ENCODE measurements around the gene NBDY. TPM values are rescaled to one million over a fixed set of nuclear protein-coding genes. Genes with fewer than 3 reads are reported as not detected.
"Not testable (repeated sequence)": the region's sequence is repeated elsewhere in the genome, so short reads cannot be mapped to it uniquely, and the experiment has no call there.

NBDY gene
- total RNA-seq, 2 donors from 2014 or later = 26.2 to 28.8 TPM

DNA sequence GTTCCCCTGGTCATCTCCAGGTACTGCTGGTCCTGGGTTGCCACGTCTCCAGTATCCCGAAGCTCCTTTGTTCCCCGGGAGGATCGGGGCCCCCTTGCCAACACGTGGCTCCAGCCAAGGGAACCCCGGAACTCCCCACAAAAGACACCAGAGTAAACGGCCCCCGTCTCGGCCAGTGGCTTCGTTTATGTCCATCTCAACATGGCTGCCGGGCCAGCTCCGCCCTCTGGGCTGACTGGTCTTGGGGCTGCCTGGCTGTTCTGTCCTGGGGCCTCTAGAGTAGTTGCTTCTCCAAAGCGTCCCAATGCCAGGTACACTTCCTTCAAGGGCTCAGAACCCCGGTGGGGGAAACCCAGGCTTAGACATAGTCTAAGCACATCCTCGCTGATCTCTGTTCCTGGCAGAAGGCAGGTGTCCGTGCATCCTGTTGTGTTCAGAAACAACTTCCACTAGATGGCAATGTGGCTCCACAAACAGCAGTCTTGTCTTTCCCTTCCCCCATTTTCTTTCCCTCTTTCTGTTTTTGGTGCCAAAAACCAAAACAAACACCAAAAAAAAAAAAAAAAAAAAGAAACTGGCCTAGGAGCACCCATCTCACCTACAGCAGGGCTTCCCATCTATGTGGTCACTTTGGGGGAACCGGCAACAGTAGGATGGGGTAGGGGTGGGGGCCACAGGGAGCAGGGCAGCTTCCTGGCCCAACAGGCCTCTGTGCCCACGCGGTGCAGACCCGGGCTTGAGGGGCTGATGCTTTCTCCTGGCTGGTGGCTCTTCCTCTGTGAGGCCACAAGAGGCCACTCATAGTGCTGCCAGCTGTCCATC lies 35.3 kb downstream of the NBDY start:
- intact Hi-C loops (cut with DNase I) = no loop called here
- WGBS = 52% methylated on average over 17 of the region's 20 CpGs
- TF ChIP-seq, protein P1, sequence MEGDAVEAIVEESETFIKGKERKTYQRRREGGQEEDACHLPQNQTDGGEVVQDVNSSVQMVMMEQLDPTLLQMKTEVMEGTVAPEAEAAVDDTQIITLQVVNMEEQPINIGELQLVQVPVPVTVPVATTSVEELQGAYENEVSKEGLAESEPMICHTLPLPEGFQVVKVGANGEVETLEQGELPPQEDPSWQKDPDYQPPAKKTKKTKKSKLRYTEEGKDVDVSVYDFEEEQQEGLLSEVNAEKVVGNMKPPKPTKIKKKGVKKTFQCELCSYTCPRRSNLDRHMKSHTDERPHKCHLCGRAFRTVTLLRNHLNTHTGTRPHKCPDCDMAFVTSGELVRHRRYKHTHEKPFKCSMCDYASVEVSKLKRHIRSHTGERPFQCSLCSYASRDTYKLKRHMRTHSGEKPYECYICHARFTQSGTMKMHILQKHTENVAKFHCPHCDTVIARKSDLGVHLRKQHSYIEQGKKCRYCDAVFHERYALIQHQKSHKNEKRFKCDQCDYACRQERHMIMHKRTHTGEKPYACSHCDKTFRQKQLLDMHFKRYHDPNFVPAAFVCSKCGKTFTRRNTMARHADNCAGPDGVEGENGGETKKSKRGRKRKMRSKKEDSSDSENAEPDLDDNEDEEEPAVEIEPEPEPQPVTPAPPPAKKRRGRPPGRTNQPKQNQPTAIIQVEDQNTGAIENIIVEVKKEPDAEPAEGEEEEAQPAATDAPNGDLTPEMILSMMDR (IDR thresholded peaks at IDR 0.05) = peak in 3 of 4 experiments; percentile 38 to 60 (median 43)
- TF ChIP-seq POLR2AphosphoS5 (IDR thresholded peaks at IDR 0.05) = peak; percentile 34
- no peak for TF ChIP-seq POLR2A (IDR thresholded peaks at IDR 0.05)
- Histone ChIP-seq H3K36me3 (no peaks in the 10 kb centered on the region), H3K27me3 (replicated peaks; ENCODE audit: insufficient read depth) (no peaks in the 10 kb centered on the region), H3K4me1 (replicated peaks) (no peaks in the 10 kb centered on the region), H3K9me3 (no peaks in the 10 kb centered on the region), H3K27ac (no peak overlapping the region), H3K4me3 (no peak overlapping the region)
- peak; percentile 31 for DNase-seq (ENCODE audit: low spot score)

DNA sequence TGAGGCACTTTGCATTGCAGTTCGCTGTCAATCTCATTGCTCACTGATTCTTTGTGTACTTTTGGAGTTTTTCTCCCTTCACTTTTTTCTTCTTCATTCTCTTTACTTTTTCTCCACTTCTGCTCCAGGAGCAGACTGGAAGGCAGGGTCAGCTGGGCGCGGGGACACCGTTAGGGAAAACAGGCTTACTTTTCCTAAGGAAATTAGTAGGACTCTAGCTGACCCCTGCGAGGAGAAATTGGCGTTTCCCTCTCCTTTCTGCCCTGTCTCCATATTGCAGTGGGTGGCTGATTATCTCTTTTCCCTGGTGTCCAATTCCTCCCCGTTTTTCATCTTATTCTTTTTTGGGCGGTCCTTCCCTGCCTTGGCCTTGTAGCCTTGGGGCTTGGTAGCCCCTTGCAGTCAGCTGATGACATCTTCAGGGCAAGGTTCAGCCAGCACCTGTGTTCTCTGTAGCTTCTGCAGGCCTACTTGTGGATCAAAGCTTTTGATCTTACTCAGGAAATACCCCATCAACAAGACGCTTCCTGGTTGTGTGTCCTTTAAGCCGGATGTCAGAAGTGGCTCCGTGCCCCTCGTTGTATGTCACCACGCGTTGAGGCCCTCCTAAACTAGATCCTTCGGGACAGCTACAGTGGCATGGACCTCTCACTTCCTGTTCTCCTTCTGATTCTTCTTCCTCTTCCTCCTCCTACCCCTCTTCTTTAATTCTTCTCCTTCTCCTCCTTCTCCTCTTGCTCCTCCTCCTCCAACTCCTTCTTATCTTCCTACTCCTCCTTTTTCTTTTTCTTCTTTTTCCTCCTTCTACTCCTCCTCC lies 36.1 kb downstream of the NBDY start:
- Histone ChIP-seq H3K4me3 (no peak overlapping the region), H3K27ac (no peak overlapping the region)
- intact Hi-C loops (cut with DNase I) = no loop called here

DNA sequence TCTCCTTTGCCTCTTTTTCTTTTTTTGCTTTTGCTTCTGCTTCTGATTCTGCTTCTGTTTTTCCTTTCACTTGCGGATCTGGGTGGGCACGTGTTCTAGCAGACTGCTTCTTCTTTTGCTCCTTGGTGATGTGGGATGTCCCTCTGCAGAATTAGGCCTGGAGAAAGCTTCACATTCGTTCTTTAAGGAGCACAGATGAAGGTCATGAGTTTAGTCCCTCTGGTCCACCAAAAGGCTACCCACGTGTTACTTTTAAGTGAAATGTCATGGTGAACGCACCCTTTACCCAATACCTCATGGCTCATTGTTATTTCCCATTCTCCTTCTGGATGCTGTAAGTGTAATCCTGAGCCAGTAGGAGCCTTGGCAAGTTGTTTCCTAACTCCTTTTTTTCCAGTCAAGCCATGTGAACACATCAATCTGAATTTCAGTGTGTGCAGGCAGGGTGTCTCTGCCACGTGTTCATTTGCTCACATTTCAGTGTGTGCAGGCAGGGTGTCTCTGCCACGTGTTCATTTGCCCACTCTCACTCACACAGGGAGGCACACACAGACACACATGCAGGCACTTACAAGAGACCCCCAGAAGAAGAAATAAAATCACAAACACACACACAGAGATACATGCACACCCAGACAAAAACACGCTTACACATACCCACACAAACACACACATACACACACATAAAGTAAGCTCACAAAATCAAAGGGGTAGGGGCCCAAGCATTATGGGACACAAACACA lies 36.9 kb downstream of the NBDY start:
- WGBS = 74% methylated on average over 8 of the region's 8 CpGs
- Histone ChIP-seq H3K27ac (no peak overlapping the region), H3K9me3 (no peaks in the 10 kb centered on the region), H3K27me3 (replicated peaks; ENCODE audit: insufficient read depth) (no peaks in the 10 kb centered on the region), H3K4me3 (no peak overlapping the region), H3K36me3 (no peaks in the 10 kb centered on the region), H3K4me1 (replicated peaks) (no peaks in the 10 kb centered on the region)
- DNase-seq (ENCODE audit: low spot score) = no peak
- intact Hi-C loops (cut with DNase I) = no loop called here
- no peak for TF ChIP-seq POLR2A (IDR thresholded peaks at IDR 0.05)
- TF ChIP-seq, protein P1 (IDR thresholded peaks at IDR 0.05) = no peak
- TF ChIP-seq POLR2AphosphoS5 (IDR thresholded peaks at IDR 0.05) = no peak

More for the DNA sequence above, 36.1 kb downstream of the NBDY start:
- WGBS = 70% methylated on average over 13 of the region's 15 CpGs
- no peaks in the 10 kb centered on the region for H3K36me3 ChIP-seq
- no peak for DNase-seq (ENCODE audit: low spot score)
- no peaks in the 10 kb centered on the region for H3K9me3 ChIP-seq
- H3K4me1 ChIP-seq (replicated peaks) = no peaks in the 10 kb centered on the region
- no peaks in the 10 kb centered on the region for H3K27me3 ChIP-seq (replicated peaks; ENCODE audit: insufficient read depth)
- TF ChIP-seq, protein P1 (IDR thresholded peaks at IDR 0.05) = no peak

DNA sequence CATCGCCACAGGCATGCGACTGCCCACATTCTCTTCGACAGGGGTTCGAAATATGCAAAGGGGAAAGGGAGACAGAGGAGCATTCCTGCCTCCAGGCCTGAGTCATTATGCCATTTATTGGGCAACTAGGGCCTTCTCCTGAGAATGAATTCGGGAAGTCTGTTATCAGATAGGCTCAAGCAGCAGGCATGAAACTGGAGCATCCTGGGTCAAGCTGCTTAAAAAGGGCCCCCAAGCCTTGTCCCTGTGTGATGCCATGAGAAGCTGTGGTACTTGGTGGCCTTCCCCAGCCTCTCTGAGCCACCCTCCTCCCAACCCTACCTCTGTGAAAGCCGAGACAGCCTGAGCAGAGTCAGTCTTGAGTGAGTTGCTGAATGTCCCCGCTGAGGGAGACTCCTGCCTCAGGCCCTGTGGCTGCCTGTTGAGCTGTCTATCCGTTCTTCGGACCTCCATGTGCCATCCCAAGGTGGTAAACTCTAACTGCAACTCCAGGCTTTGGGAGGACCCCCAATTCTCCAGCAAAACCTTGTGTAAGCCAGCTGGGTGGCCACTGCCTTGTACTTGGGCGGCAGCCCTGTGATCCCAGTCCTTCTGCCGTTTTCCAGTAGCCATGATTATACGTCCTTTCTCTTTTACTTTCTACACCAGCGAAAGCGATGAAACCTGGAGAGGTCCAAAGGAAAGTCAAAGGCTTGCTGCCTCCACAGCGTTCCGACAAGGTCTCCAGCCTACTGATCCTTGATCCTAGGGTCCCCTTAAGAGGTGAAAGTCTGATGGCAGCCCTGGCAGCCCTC lies 37.7 kb downstream of the NBDY start:
- DNase-seq (ENCODE audit: low spot score) = no peak
- H3K27ac ChIP-seq = no peak overlapping the region
- TF ChIP-seq, protein P1 (IDR thresholded peaks at IDR 0.05) = no peak
- TF ChIP-seq POLR2AphosphoS5 (IDR thresholded peaks at IDR 0.05) = no peak
- WGBS = 90% methylated on average over 13 of the region's 16 CpGs
- H3K9me3 ChIP-seq = no peaks in the 10 kb centered on the region
- H3K4me3 ChIP-seq = no peak overlapping the region
- intact Hi-C loops (cut with DNase I) = no loop called here
- H3K27me3 ChIP-seq (replicated peaks; ENCODE audit: insufficient read depth) = no peaks in the 10 kb centered on the region
- no peaks in the 10 kb centered on the region for H3K4me1 ChIP-seq (replicated peaks)
- no peaks in the 10 kb centered on the region for H3K36me3 ChIP-seq

DNA sequence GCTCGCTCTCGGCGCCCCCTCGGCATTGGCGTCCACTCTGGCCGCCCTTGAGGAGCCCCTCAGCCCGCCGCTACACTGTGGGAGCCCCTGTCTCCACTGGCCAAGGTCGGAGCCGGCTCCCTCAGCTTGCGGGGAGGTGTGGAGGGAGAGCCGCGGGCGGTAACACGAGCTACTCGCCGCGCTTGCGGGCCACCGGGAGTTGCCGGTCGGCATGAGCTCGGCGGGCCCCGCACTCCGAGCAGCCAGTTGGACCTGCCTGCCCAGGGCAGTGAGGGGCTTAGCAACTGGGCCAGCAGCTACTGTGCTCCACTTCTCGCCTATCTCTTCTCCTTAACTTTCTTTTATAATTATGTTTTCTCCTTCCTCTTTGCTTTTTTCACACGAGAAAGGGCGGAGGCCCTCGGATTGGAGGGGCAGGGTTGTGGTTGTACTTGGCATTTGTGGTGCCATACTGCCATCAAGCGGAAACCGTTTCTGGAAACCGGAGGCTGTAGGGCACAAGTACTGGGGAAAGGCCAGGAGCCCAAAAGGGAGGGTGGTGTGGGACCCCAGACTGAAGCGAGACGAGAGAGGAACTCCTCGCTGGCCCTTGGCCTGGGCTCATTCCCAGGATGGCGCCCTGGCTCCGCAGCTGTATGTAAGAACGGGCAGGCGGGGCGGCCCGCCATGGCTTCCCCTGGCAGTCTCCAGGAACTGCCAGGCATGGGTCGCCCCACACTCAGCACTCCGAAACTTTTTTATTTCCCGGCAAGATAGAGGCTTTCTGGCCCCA lies 38.5 kb downstream of the NBDY start:
- intact Hi-C loops (cut with DNase I); H3K36me3 ChIP-seq; DNase-seq (ENCODE audit: low spot score); H3K4me1 ChIP-seq (replicated peaks); H3K4me3 ChIP-seq; H3K27ac ChIP-seq; H3K27me3 ChIP-seq (replicated peaks; ENCODE audit: insufficient read depth); H3K9me3 ChIP-seq: not testable (repeated sequence)
- 98% methylated on average over 15 of the region's 45 CpGs for WGBS

DNA sequence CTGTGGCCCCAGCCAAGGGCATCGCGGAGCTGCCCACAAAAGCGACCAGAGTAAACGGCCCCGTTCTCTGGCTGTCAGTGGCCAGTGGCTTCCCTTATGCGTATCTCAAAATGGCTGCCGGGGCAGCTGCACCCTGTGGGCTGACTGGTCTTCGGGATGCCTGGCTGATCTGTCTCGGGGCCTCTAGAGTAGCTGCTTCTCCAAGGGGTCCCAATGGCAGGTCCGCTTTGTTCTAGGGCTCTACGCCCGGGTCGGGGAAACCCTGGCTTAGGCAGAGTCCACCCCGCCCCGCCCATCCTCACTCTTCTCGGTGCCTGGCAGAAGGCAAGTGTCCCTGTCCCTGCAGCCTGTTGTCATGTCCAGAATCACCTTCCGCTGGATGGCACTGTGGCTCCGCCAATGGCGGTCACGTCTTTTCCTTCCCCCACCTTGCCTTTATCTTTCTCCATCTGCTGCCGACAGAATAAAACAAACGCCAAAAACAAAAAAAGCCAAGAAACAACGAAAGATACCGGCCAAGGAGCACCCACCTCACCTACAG lies 39.1 kb downstream of the NBDY start:
- H3K36me3 ChIP-seq; H3K4me1 ChIP-seq (replicated peaks); DNase-seq (ENCODE audit: low spot score); H3K27ac ChIP-seq; intact Hi-C loops (cut with DNase I); H3K27me3 ChIP-seq (replicated peaks; ENCODE audit: insufficient read depth); H3K4me3 ChIP-seq; H3K9me3 ChIP-seq: not testable (repeated sequence)
- no CpG with 5 or more reads among the region's 24 CpGs for WGBS

Data from prostate gland (tissue), 2 donors.